GM18873 (cell line): ENCODE measurements around the gene CORO1C.

Source experiments
- ATAC-seq: cut with Tn5 transposase; IDR thresholded peaks from one replicate; pipeline ENCODE4 v1.9.1; 2021; ENCODE audit warnings: mild to moderate bottlenecking, moderate library complexity, moderate number of reproducible peaks; ENCODE audit not compliant: unreplicated experiment, low FRiP score

Gene CORO1C

GRCh38 chr12:108700833-108701541 lies 30.3 kb downstream of the CORO1C start:
- no peak for ATAC-seq

- ATAC-seq: no peak
Observed at GRCh38 chr12:108699955-108700563, 31.3 kb downstream of the CORO1C start.

GRCh38 chr12:108697905-108698304 lies 33.4 kb downstream of the CORO1C start:
- ATAC-seq: no peak

GRCh38 chr12:108696996-108697290 lies 34.4 kb downstream of the CORO1C start:
- ATAC-seq: no peak

- ATAC-seq: no peak
Observed at GRCh38 chr12:108696111-108696995, 35.0 kb downstream of the CORO1C start.

GRCh38 chr12:108694812-108695278 lies 36.5 kb downstream of the CORO1C start:
- no peak for ATAC-seq

- ATAC-seq: no peak
Observed at GRCh38 chr12:108693751-108694150, 37.6 kb downstream of the CORO1C start.

- no peak for ATAC-seq
Observed at GRCh38 chr12:108693186-108693730, 38.1 kb downstream of the CORO1C start.

- peak; percentile 14 for ATAC-seq
Observed at GRCh38 chr12:108691998-108692808, 39.1 kb downstream of the CORO1C start.

- ATAC-seq: peak; percentile 60
Observed at GRCh38 chr12:108691175-108691997, 39.9 kb downstream of the CORO1C start.

- no peak for ATAC-seq
Observed at GRCh38 chr12:108690542-108691174, 40.7 kb downstream of the CORO1C start.

- ATAC-seq: no peak
Observed at GRCh38 chr12:108690191-108690518, 41.2 kb downstream of the CORO1C start.

GRCh38 chr12:108689314-108690190 lies 41.8 kb downstream of the CORO1C start:
- ATAC-seq: no peak

- no peak for ATAC-seq
Observed at GRCh38 chr12:108686780-108687179, 44.5 kb downstream of the CORO1C start.

- no peak for ATAC-seq
Observed at GRCh38 chr12:108685469-108686260, 45.7 kb downstream of the CORO1C start.

- ATAC-seq: no peak
Observed at GRCh38 chr12:108683906-108684556, 47.3 kb downstream of the CORO1C start.

GRCh38 chr12:108681317-108681716 lies 50.0 kb downstream of the CORO1C start:
- ATAC-seq: no peak
